CD14-positive monocyte (primary cell): Measurements from ENCODE around the gene SLC14A1. TPM values are rescaled to one million over a fixed set of nuclear protein-coding genes. Genes with fewer than 3 reads are reported as not detected.

Experiments used
- DNase-seq, 3 donors: peaks; one replicate each; pipeline ENCODE4 v3.0.0-alpha.2; 2011 to 2022
- H2AFZ ChIP-seq: 2 replicates; pipeline ENCODE4 v1.6.0; 2012; ENCODE audit warnings: mild to moderate bottlenecking, low read depth, low read length, inconsistent platforms; ENCODE audit not compliant: insufficient read depth, poor library complexity, severe bottlenecking
- H3K27ac ChIP-seq, 2 donors: 1 replicate in 1 of 2; 2 replicates in 1 of 2; pipeline ENCODE4 v1.5.1; 2012 to 2013; ENCODE audit warnings: low read length in 2 of 2, control low read depth in 1 of 2, inconsistent platforms in 1 of 2, low read depth in 1 of 2, mild to moderate bottlenecking in 1 of 2
- H3K27me3 ChIP-seq, 2 donors: one replicate each; pipeline versions ENCODE4 v1.6.0 to v1.6.1; 2011 to 2013; ENCODE audit warnings: low read length in 2 of 2; ENCODE audit not compliant: control insufficient read depth in 2 of 2, insufficient read depth in 2 of 2
- H3K36me3 ChIP-seq, 2 donors: replicated peaks in 1 of 2; 1 replicate in 1 of 2; 2 replicates in 1 of 2; pipeline versions ENCODE4 v1.5.1 to v1.6.1; 2012 to 2013; ENCODE audit warnings: low read length in 2 of 2, control low read depth in 1 of 2, inconsistent platforms in 1 of 2, mild to moderate bottlenecking in 1 of 2; ENCODE audit not compliant: insufficient read depth in 2 of 2, control insufficient read depth in 1 of 2
- H3K4me1 ChIP-seq, 2 donors: 1 replicate in 1 of 2; 2 replicates in 1 of 2; pipeline versions ENCODE4 v1.5.1 to v1.6.1; 2012 to 2013; ENCODE audit warnings: low read length in 2 of 2, control low read depth in 1 of 2, inconsistent platforms in 1 of 2, mild to moderate bottlenecking in 1 of 2, moderate library complexity in 1 of 2; ENCODE audit not compliant: insufficient read depth in 2 of 2, control insufficient read depth in 1 of 2
- H3K4me2 ChIP-seq: replicated peaks from 2 replicates; pipeline ENCODE3; 2012; ENCODE audit warnings: low read length, moderate library complexity, mild to moderate bottlenecking; ENCODE audit not compliant: poor library complexity, severe bottlenecking; ENCODE audit errors: extremely low read depth
- H3K4me3 ChIP-seq, 3 experiments: fragments of 200-600 bp in 1 of 3; sonication (generic) in 1 of 3; replicated peaks in 1 of 3; 1 replicate in 2 of 3; 2 replicates in 1 of 3; pipeline ENCODE4 v1.5.1; 2011 to 2013; ENCODE audit warnings: low read length in 3 of 3, mild to moderate bottlenecking in 3 of 3, control low read depth in 2 of 3, low read depth in 2 of 3, inconsistent platforms in 1 of 3, moderate library complexity in 1 of 3
- H3K79me2 ChIP-seq: 2 replicates; pipeline ENCODE4 v1.6.0; 2012; ENCODE audit warnings: mild to moderate bottlenecking, control low read depth, inconsistent platforms, low read length, moderate library complexity; ENCODE audit not compliant: insufficient read depth
- H3K9ac ChIP-seq: 2 replicates; pipeline ENCODE4 v1.6.0; 2017; ENCODE audit warnings: low read length, mild to moderate bottlenecking; ENCODE audit not compliant: insufficient read depth, poor library complexity, severe bottlenecking
- H3K9me3 ChIP-seq, 2 donors: replicated peaks in 1 of 2; 1 replicate in 1 of 2; 2 replicates in 1 of 2; pipeline versions ENCODE4 v1.5.1 to v1.6.1; 2012 to 2013; ENCODE audit warnings: low read length in 2 of 2, control low read depth in 1 of 2; ENCODE audit not compliant: control insufficient read depth in 1 of 2, insufficient read depth in 1 of 2
- H4K20me1 ChIP-seq: 2 replicates; pipeline ENCODE4 v1.6.0; 2012; ENCODE audit warnings: mild to moderate bottlenecking, low read length, control low read depth, moderate library complexity; ENCODE audit not compliant: insufficient read depth
- H3K27ac Mint-ChIP-seq, 7 donors: one replicate each; pipeline ENCODE4 v1.8.0; 2020; ENCODE audit warnings: mild to moderate bottlenecking in 7 of 7, mixed read lengths in 7 of 7, moderate library complexity in 6 of 7, inconsistent platforms in 2 of 7
- H3K27me3 Mint-ChIP-seq, 3 donors: one replicate each; pipeline ENCODE4 v1.8.0; 2021 to 2022; ENCODE audit warnings: low read depth in 3 of 3, mild to moderate bottlenecking in 3 of 3, mixed read lengths in 3 of 3, moderate library complexity in 3 of 3, inconsistent platforms in 1 of 3
- H3K36me3 Mint-ChIP-seq, 2 donors: one replicate each; pipeline ENCODE4 v1.8.0; 2020; ENCODE audit warnings: mixed read lengths in 2 of 2, inconsistent platforms in 1 of 2, mild to moderate bottlenecking in 1 of 2
- H3K4me1 Mint-ChIP-seq: one replicate; pipeline ENCODE4 v1.8.0; 2020; ENCODE audit warnings: mild to moderate bottlenecking, mixed read lengths
- H3K4me3 Mint-ChIP-seq, 2 donors: one replicate each; pipeline ENCODE4 v1.8.0; 2020; ENCODE audit warnings: mild to moderate bottlenecking in 2 of 2, mixed read lengths in 2 of 2, moderate library complexity in 1 of 2
- H3K9me3 Mint-ChIP-seq, 7 donors: one replicate each; pipeline ENCODE4 v1.8.0; 2020 to 2022; ENCODE audit warnings: mixed read lengths in 7 of 7, mild to moderate bottlenecking in 6 of 7, moderate library complexity in 6 of 7, inconsistent platforms in 2 of 7
- WGBS: methylation state at CpG from one replicate; pipeline ENCODE4 v1.1.5; 2013; ENCODE audit warnings: missing lambda C conversion rate; ENCODE audit not compliant: insufficient coverage; 5-methylcytosine and 5-hydroxymethylcytosine counted together
- intact Hi-C, 2 donors: fragments of 100-400 bp; cut with micrococcal nuclease; formaldehyde crosslinking; loops; one replicate each; pipeline versions ENCODE4 v1.15.0 to v1.15.1; 2023
- polyA plus RNA-seq, 3 donors: library from polyadenylated mRNA; depleted of rRNA in 1 of 3; unstranded in 2 of 3; stranded (reverse) in 1 of 3; fragments of 300-500 nt in 2 of 3; fragments of >200 nt in 1 of 3; fragmentation: Illumina TruSeq in 2 of 3; gene quantifications; 1 replicate in 2 of 3; 2 replicates in 1 of 3; pipeline ENCODE4 v1.2.3, GENCODE V29; 2012 to 2021
- TF ChIP-seq, protein P1 (sequence below): fragments of 200-600 bp; IDR thresholded peaks from one replicate; pipeline ENCODE4 v1.8.0; 2022; ENCODE audit warnings: antibody characterized with exemption, mild to moderate bottlenecking

SLC14A1 gene
- polyA plus RNA-seq, 3 donors, result not detected

DNA sequence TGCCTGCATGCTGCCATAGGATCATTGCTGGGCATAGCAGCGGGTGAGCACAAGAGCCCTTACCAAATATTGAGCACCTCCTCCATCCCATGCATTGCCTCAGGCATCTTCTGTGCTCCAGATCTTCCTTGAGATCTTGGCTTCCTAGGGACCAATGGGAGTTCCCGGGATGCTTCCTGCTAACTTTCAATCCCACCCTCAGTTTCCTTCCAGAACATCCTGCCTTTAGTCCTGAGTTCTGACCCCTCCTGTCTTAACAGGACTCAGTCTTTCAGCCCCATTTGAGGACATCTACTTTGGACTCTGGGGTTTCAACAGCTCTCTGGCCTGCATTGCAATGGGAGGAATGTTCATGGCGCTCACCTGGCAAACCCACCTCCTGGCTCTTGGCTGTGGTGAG lies 15.3 kb downstream of the SLC14A1 start:
- Mint-ChIP-seq H3K4me1 (no peaks in the 10 kb centered on the region), H3K27me3 (peaks cover 2% of the 10 kb centered on the region in 3 donors), H3K36me3 (no peaks in the 10 kb centered on the region), H3K27ac (no peak overlapping the region), H3K9me3 (no peaks in the 10 kb centered on the region), H3K4me3 (no peak overlapping the region)
- intact Hi-C loops, result no loop called here
- no peaks in the 10 kb centered on the region for H3K27me3 ChIP-seq
- H3K4me3 ChIP-seq, result no peak overlapping the region
- no peaks in the 10 kb centered on the region for H4K20me1 ChIP-seq
- no peak overlapping the region for H3K4me2 ChIP-seq
- no peak overlapping the region for H3K9ac ChIP-seq
- H2AFZ ChIP-seq, result no peak overlapping the region
- no peaks in the 10 kb centered on the region for H3K36me3 ChIP-seq
- TF ChIP-seq, protein P1, sequence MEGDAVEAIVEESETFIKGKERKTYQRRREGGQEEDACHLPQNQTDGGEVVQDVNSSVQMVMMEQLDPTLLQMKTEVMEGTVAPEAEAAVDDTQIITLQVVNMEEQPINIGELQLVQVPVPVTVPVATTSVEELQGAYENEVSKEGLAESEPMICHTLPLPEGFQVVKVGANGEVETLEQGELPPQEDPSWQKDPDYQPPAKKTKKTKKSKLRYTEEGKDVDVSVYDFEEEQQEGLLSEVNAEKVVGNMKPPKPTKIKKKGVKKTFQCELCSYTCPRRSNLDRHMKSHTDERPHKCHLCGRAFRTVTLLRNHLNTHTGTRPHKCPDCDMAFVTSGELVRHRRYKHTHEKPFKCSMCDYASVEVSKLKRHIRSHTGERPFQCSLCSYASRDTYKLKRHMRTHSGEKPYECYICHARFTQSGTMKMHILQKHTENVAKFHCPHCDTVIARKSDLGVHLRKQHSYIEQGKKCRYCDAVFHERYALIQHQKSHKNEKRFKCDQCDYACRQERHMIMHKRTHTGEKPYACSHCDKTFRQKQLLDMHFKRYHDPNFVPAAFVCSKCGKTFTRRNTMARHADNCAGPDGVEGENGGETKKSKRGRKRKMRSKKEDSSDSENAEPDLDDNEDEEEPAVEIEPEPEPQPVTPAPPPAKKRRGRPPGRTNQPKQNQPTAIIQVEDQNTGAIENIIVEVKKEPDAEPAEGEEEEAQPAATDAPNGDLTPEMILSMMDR, result no peak
- no peak for DNase-seq
- no peaks in the 10 kb centered on the region for H3K4me1 ChIP-seq
- H3K27ac ChIP-seq, result no peak overlapping the region
- 94% methylated on average over 3 of the region's 3 CpGs for WGBS
- H3K9me3 ChIP-seq, result no peaks in the 10 kb centered on the region
- no peaks in the 10 kb centered on the region for H3K79me2 ChIP-seq

DNA sequence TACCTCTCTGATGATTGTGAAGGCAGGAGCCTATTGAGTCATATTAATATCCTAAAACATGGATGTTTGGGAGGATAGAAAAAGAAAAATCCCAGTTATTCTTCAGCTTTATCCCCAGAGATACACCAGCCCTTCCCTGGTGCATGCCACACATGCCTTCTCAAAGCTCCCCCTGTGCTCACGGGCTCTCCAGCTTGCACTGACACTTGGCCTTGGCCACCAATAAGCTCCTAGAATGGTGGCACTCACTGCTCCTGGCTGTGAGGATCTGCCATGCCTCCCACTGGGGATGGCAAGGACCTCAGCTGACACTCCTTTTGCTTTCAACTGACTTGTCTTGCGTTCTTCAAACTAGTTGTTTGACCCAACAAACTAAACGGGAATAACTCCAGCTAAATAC lies 15.9 kb downstream of the SLC14A1 start:
- intact Hi-C loops, result no loop called here
- no peak overlapping the region for H3K27ac Mint-ChIP-seq
- WGBS, result 100% methylated on average over 1 of the region's 3 CpGs
- TF ChIP-seq, protein P1, result no peak
- H3K4me2 ChIP-seq, result no peak overlapping the region
- no peak for DNase-seq
- no peak overlapping the region for H3K9ac ChIP-seq
- no peaks in the 10 kb centered on the region for H3K4me1 ChIP-seq
- no peaks in the 10 kb centered on the region for H3K79me2 ChIP-seq
- no peaks in the 10 kb centered on the region for H3K9me3 ChIP-seq
- no peaks in the 10 kb centered on the region for H3K4me1 Mint-ChIP-seq
- no peak overlapping the region for H3K4me3 Mint-ChIP-seq
- H3K4me3 ChIP-seq, result no peak overlapping the region
- no peak overlapping the region for H2AFZ ChIP-seq
- H4K20me1 ChIP-seq, result no peaks in the 10 kb centered on the region
- no peaks in the 10 kb centered on the region for H3K27me3 ChIP-seq
- no peaks in the 10 kb centered on the region for H3K9me3 Mint-ChIP-seq
- H3K27ac ChIP-seq, result no peak overlapping the region
- no peaks in the 10 kb centered on the region for H3K36me3 ChIP-seq
- H3K36me3 Mint-ChIP-seq, result no peaks in the 10 kb centered on the region
- H3K27me3 Mint-ChIP-seq, result peaks cover 2 to 3% (median 2%) of the 10 kb centered on the region in 3 donors
